ENCODE results near the gene SPACA5B. TPM values are rescaled to one million over a fixed set of nuclear protein-coding genes. Genes with fewer than 3 reads are reported as not detected.
"Not testable (repeated sequence)": the region's sequence is repeated elsewhere in the genome, so short reads cannot be mapped to it uniquely, and the experiment has no call there.

SPACA5B gene
- total RNA-seq: not detected

GRCh38 chrX:48130326-48130725, at the start of gene SPACA5B:
SPACA5B (plus strand) TSS chrX:48130626; CDS start chrX:48130688, 62 bp downstream.
- H3K27ac ChIP-seq; H3K4me3 ChIP-seq; ATAC-seq (replicated peaks in 6 of 8); in situ Hi-C loops (cut with MboI; ENCODE audit: low pct_unique_long_range_greater_than_20kb in 2 of 9, low sequenced_read_pairs in 9 of 9, unreplicated experiment in 9 of 9); H3K4me1 ChIP-seq (replicated peaks in 1 of 2): not testable (repeated sequence)
- no CpG with 5 or more reads among the region's 4 CpGs for WGBS, 10 experiments

- H3K27ac ChIP-seq: no peak overlapping the region
- H3K4me1 ChIP-seq (replicated peaks in 1 of 2): peaks cover 0 to 2% of the 10 kb centered on the region in 2 donors
- peak in 7 of 8 experiments; percentile 46 to 92 (median 79) for ATAC-seq (replicated peaks in 6 of 8)
- WGBS, 10 experiments: 0 to 55% (median 11%) methylated on average over 1 to 8 of the region's 9 CpGs; no CpG with 5 or more reads in 4 of the 10 experiments
- no peak overlapping the region for H3K4me3 ChIP-seq
- in situ Hi-C loops (cut with MboI; ENCODE audit: low pct_unique_long_range_greater_than_20kb in 2 of 9, low sequenced_read_pairs in 9 of 9, unreplicated experiment in 9 of 9): loop anchor here in 1 of 9 experiments (25.0 kb wide), 1 partner anchor 404 kb away; the partner anchor contains the start of gene FTSJ1
These were observed 47.2 kb upstream of the SPACA5B start for GRCh38 chrX:48083212-48083611.

- in situ Hi-C loops (cut with MboI; ENCODE audit: low pct_unique_long_range_greater_than_20kb in 2 of 9, low sequenced_read_pairs in 9 of 9, unreplicated experiment in 9 of 9): loop anchor here in 1 of 9 experiments (25.0 kb wide), 1 partner anchor 404 kb away; the partner anchor contains the start of gene FTSJ1
- peaks cover 0 to 2% of the 10 kb centered on the region in 2 donors for H3K4me1 ChIP-seq (replicated peaks in 1 of 2)
- no peak for ATAC-seq (replicated peaks in 6 of 8)
These were observed 46.7 kb upstream of the SPACA5B start for GRCh38 chrX:48083706-48084105.

GRCh38 chrX:48086082-48086481, 44.3 kb upstream of the SPACA5B start:
- Histone ChIP-seq H3K4me3 (no peak overlapping the region), H3K27ac (no peak overlapping the region), H3K4me1 (replicated peaks in 1 of 2) (peaks cover 0 to 2% of the 10 kb centered on the region in 2 donors)
- in situ Hi-C loops (cut with MboI; ENCODE audit: low pct_unique_long_range_greater_than_20kb in 2 of 9, low sequenced_read_pairs in 9 of 9, unreplicated experiment in 9 of 9): loop anchor here in 1 of 9 experiments (25.0 kb wide), 1 partner anchor 401 kb away; the partner anchor contains the start of gene FTSJ1
- ATAC-seq (replicated peaks in 6 of 8): peak in 6 of 8 experiments; percentile 16 to 76 (median 64)

More at GRCh38 chrX:48083706-48084105, 46.7 kb upstream of the SPACA5B start:
- Histone ChIP-seq H3K4me3 (no peak overlapping the region), H3K27ac (no peak overlapping the region)
- 0 to 93% (median 51%) methylated on average over 1 to 5 of the region's 5 CpGs; no CpG with 5 or more reads in 6 of the 10 experiments for WGBS, 10 experiments

GRCh38 chrX:48090123-48090522, 40.3 kb upstream of the SPACA5B start:
- in situ Hi-C loops (cut with MboI; ENCODE audit: low pct_unique_long_range_greater_than_20kb in 2 of 9, low sequenced_read_pairs in 9 of 9, unreplicated experiment in 9 of 9): loop anchor here in 1 of 9 experiments (25.0 kb wide), 1 partner anchor 397 kb away; the partner anchor contains the start of gene FTSJ1
- Histone ChIP-seq H3K27ac (no peak overlapping the region), H3K4me3 (no peak overlapping the region), H3K4me1 (replicated peaks in 1 of 2) (peaks cover 0 to 2% of the 10 kb centered on the region in 2 donors)
- 40 to 100% (median 73%) methylated on average over 1 to 4 of the region's 5 CpGs; no CpG with 5 or more reads in 5 of the 10 experiments for WGBS, 10 experiments
- no peak for ATAC-seq (replicated peaks in 6 of 8)

GRCh38 chrX:48092558-48092957, 37.9 kb upstream of the SPACA5B start:
- ATAC-seq (replicated peaks in 6 of 8): not testable (repeated sequence)
- WGBS, 10 experiments: 0 to 80% (median 44%) methylated on average over 1 of the region's 3 CpGs; no CpG with 5 or more reads in 7 of the 10 experiments
- in situ Hi-C loops (cut with MboI; ENCODE audit: low pct_unique_long_range_greater_than_20kb in 2 of 9, low sequenced_read_pairs in 9 of 9, unreplicated experiment in 9 of 9): loop anchor here in 1 of 9 experiments (25.0 kb wide), 1 partner anchor 395 kb away; the partner anchor contains the start of gene FTSJ1

GRCh38 chrX:48101443-48101842, 29.0 kb upstream of the SPACA5B start:
- in situ Hi-C loops (cut with MboI; ENCODE audit: low pct_unique_long_range_greater_than_20kb in 2 of 9, low sequenced_read_pairs in 9 of 9, unreplicated experiment in 9 of 9): no loop called here
- WGBS, 10 experiments: 17 to 100% (median 62%) methylated on average over 2 of the region's 3 CpGs; no CpG with 5 or more reads in 7 of the 10 experiments
- ATAC-seq (replicated peaks in 6 of 8): no peak
- Histone ChIP-seq H3K27ac (no peak overlapping the region), H3K4me3 (no peak overlapping the region), H3K4me1 (replicated peaks in 1 of 2) (no peaks in the 10 kb centered on the region)

More at GRCh38 chrX:48092558-48092957, 37.9 kb upstream of the SPACA5B start:
- not testable (repeated sequence) for H3K4me1 ChIP-seq (replicated peaks in 1 of 2); H3K4me3 ChIP-seq; H3K27ac ChIP-seq

- Histone ChIP-seq H3K4me3 (no peak overlapping the region), H3K27ac (no peak overlapping the region), H3K4me1 (replicated peaks in 1 of 2) (no peaks in the 10 kb centered on the region)
- no peak for ATAC-seq (replicated peaks in 6 of 8)
- 40 to 95% (median 54%) methylated on average over 3 to 6 of the region's 6 CpGs; no CpG with 5 or more reads in 6 of the 10 experiments for WGBS, 10 experiments
- in situ Hi-C loops (cut with MboI; ENCODE audit: low pct_unique_long_range_greater_than_20kb in 2 of 9, low sequenced_read_pairs in 9 of 9, unreplicated experiment in 9 of 9): no loop called here
These were observed 27.5 kb upstream of the SPACA5B start for GRCh38 chrX:48102874-48103374.

GRCh38 chrX:48107717-48108116, 22.7 kb upstream of the SPACA5B start:
- Histone ChIP-seq H3K27ac (no peak overlapping the region), H3K4me1 (replicated peaks in 1 of 2) (no peaks in the 10 kb centered on the region), H3K4me3 (no peak overlapping the region)
- ATAC-seq (replicated peaks in 6 of 8): no peak
- in situ Hi-C loops (cut with MboI; ENCODE audit: low pct_unique_long_range_greater_than_20kb in 2 of 9, low sequenced_read_pairs in 9 of 9, unreplicated experiment in 9 of 9): no loop called here
- 33 to 100% (median 35%) methylated on average over 1 to 5 of the region's 6 CpGs; no CpG with 5 or more reads in 7 of the 10 experiments for WGBS, 10 experiments

- 70% methylated on average over 6 of the region's 10 CpGs; no CpG with 5 or more reads in 9 of the 10 experiments for WGBS, 10 experiments
- H3K4me3 ChIP-seq; ATAC-seq (replicated peaks in 6 of 8); H3K4me1 ChIP-seq (replicated peaks in 1 of 2); in situ Hi-C loops (cut with MboI; ENCODE audit: low pct_unique_long_range_greater_than_20kb in 2 of 9, low sequenced_read_pairs in 9 of 9, unreplicated experiment in 9 of 9); H3K27ac ChIP-seq: not testable (repeated sequence)
These were observed 5.1 kb upstream of the SPACA5B start for GRCh38 chrX:48125286-48125685.

- H3K27ac ChIP-seq; H3K4me1 ChIP-seq (replicated peaks in 1 of 2); H3K4me3 ChIP-seq; in situ Hi-C loops (cut with MboI; ENCODE audit: low pct_unique_long_range_greater_than_20kb in 2 of 9, low sequenced_read_pairs in 9 of 9, unreplicated experiment in 9 of 9): not testable (repeated sequence)
- peak in 3 of 8 experiments; percentile 58 to 79 (median 61) for ATAC-seq (replicated peaks in 6 of 8)
- no CpG with 5 or more reads among the region's 2 CpGs for WGBS, 10 experiments
These were observed 1.9 kb downstream of the SPACA5B start for GRCh38 chrX:48132308-48132844.

- ATAC-seq (replicated peaks in 6 of 8); H3K4me1 ChIP-seq (replicated peaks in 1 of 2); in situ Hi-C loops (cut with MboI; ENCODE audit: low pct_unique_long_range_greater_than_20kb in 2 of 9, low sequenced_read_pairs in 9 of 9, unreplicated experiment in 9 of 9); H3K4me3 ChIP-seq; H3K27ac ChIP-seq: not testable (repeated sequence)
- WGBS, 10 experiments: no CpG with 5 or more reads among the region's 33 CpGs
These were observed 8.7 kb downstream of the SPACA5B start for GRCh38 chrX:48139076-48139475.

- H3K4me3 ChIP-seq; in situ Hi-C loops (cut with MboI; ENCODE audit: low pct_unique_long_range_greater_than_20kb in 2 of 9, low sequenced_read_pairs in 9 of 9, unreplicated experiment in 9 of 9); H3K27ac ChIP-seq; ATAC-seq (replicated peaks in 6 of 8); H3K4me1 ChIP-seq (replicated peaks in 1 of 2): not testable (repeated sequence)
- WGBS, 10 experiments: no CpG with 5 or more reads among the region's 2 CpGs
These were observed 11.5 kb downstream of the SPACA5B start for GRCh38 chrX:48141810-48142508.

Measured in motor neuron (in vitro differentiated cells).